ENCODE data around the gene OSR1. TPM values are rescaled to one million over a fixed set of nuclear protein-coding genes. Genes with fewer than 3 reads are reported as not detected.

Gene OSR1
- total and polyA plus RNA-seq, 7 experiments from 2014 or later: not detected

Small RNA genes within 50 kb of the gene (microRNA-seq; reads per million reads assigned to microRNA genes)
- gene MIR4757 (ENCODE audit: borderline microRNAs expressed): not detected
